ENCODE data around the gene GRM4.
"Not testable (repeated sequence)": the region's sequence is repeated elsewhere in the genome, so short reads cannot be mapped to it uniquely, and the experiment has no call there.

The GRM4 gene

GRCh38 chr6:34059136-34059731 lies 86.7 kb downstream of the GRM4 start:
- no peak for DNase-seq

GRCh38 chr6:34057790-34058189 lies 88.1 kb downstream of the GRM4 start:
- DNase-seq, result no peak

GRCh38 chr6:34057191-34057590 lies 88.7 kb downstream of the GRM4 start:
- DNase-seq, result no peak

GRCh38 chr6:34056305-34057108 lies 89.4 kb downstream of the GRM4 start:
- peak; percentile 84 for DNase-seq

GRCh38 chr6:34055223-34055933 lies 90.5 kb downstream of the GRM4 start:
- peak; percentile 59 for DNase-seq

GRCh38 chr6:34053721-34054120 lies 92.2 kb downstream of the GRM4 start:
- no peak for DNase-seq

- DNase-seq, result no peak
These were observed 92.8 kb downstream of the GRM4 start for GRCh38 chr6:34052918-34053608.

- no peak for DNase-seq
These were observed 93.6 kb downstream of the GRM4 start for GRCh38 chr6:34052071-34052825.

GRCh38 chr6:34051331-34051919 lies 94.5 kb downstream of the GRM4 start:
- DNase-seq, result no peak

- no peak for DNase-seq
These were observed 95.2 kb downstream of the GRM4 start for GRCh38 chr6:34050691-34051090.

- no peak for DNase-seq
These were observed 96.2 kb downstream of the GRM4 start for GRCh38 chr6:34049395-34050342.

GRCh38 chr6:34047913-34048867 lies 97.7 kb downstream of the GRM4 start:
- no peak for DNase-seq

- no peak for DNase-seq
These were observed 99.3 kb downstream of the GRM4 start for GRCh38 chr6:34046617-34047016.

- no peak for DNase-seq
These were observed 100.1 kb downstream of the GRM4 start for GRCh38 chr6:34045771-34046170.

- no peak for DNase-seq
These were observed 100.8 kb downstream of the GRM4 start for GRCh38 chr6:34044945-34045595.

- no peak for DNase-seq
These were observed 102.5 kb downstream of the GRM4 start for GRCh38 chr6:34043359-34043758.

GRCh38 chr6:34041998-34042397 lies 103.9 kb downstream of the GRM4 start:
- not testable (repeated sequence) for DNase-seq

- DNase-seq, result no peak
These were observed 104.5 kb downstream of the GRM4 start for GRCh38 chr6:34041385-34041784.

- DNase-seq, result no peak
These were observed 105.9 kb downstream of the GRM4 start for GRCh38 chr6:34039943-34040342.

All from left hindlimb (tissue), 1 donor.